HG03135 (cell line): ENCODE measurements around the gene GAS2L2.

Experiments
- ATAC-seq: cut with Tn5 transposase; IDR thresholded peaks from one replicate; pipeline ENCODE4 v1.9.1; 2021; ENCODE audit warnings: mild to moderate bottlenecking, moderate library complexity; ENCODE audit not compliant: unreplicated experiment

Gene GAS2L2

GRCh38 chr17:35730400-35731005, 22.5 kb downstream of the GAS2L2 start:
- no peak for ATAC-seq

GRCh38 chr17:35729405-35729833, 23.6 kb downstream of the GAS2L2 start:
- no peak for ATAC-seq

GRCh38 chr17:35728551-35728950, 24.5 kb downstream of the GAS2L2 start:
- no peak for ATAC-seq

- ATAC-seq: no peak
Observed at GRCh38 chr17:35727635-35728034, 25.4 kb downstream of the GAS2L2 start.

- no peak for ATAC-seq
Observed at GRCh38 chr17:35726953-35727460, 26.0 kb downstream of the GAS2L2 start.

- no peak for ATAC-seq
Observed at GRCh38 chr17:35726127-35726952, 26.7 kb downstream of the GAS2L2 start.

GRCh38 chr17:35725802-35726126, 27.3 kb downstream of the GAS2L2 start:
- ATAC-seq: no peak

GRCh38 chr17:35725058-35725457, 28.0 kb downstream of the GAS2L2 start:
- no peak for ATAC-seq

GRCh38 chr17:35723735-35724134, 29.3 kb downstream of the GAS2L2 start:
- ATAC-seq: no peak

GRCh38 chr17:35717475-35717874, 35.6 kb downstream of the GAS2L2 start:
- no peak for ATAC-seq

GRCh38 chr17:35716897-35717465, 36.1 kb downstream of the GAS2L2 start:
- ATAC-seq: no peak

- ATAC-seq: no peak
Observed at GRCh38 chr17:35716173-35716572, 36.9 kb downstream of the GAS2L2 start.

GRCh38 chr17:35715416-35715815, 37.6 kb downstream of the GAS2L2 start:
- no peak for ATAC-seq

- ATAC-seq: no peak
Observed at GRCh38 chr17:35714988-35715387, 38.1 kb downstream of the GAS2L2 start.

- no peak for ATAC-seq
Observed at GRCh38 chr17:35713069-35713728, 39.8 kb downstream of the GAS2L2 start.

GRCh38 chr17:35710950-35711349, 42.1 kb downstream of the GAS2L2 start:
- ATAC-seq: no peak

GRCh38 chr17:35709874-35710273, 43.2 kb downstream of the GAS2L2 start:
- no peak for ATAC-seq

- no peak for ATAC-seq
Observed at GRCh38 chr17:35708951-35709350, 44.1 kb downstream of the GAS2L2 start.

GRCh38 chr17:35708149-35708548, 44.9 kb downstream of the GAS2L2 start:
- no peak for ATAC-seq

- ATAC-seq: no peak
Observed at GRCh38 chr17:35705705-35706104, 47.3 kb downstream of the GAS2L2 start.

GRCh38 chr17:35705230-35705629, 47.8 kb downstream of the GAS2L2 start:
- no peak for ATAC-seq
